ENCODE results near the gene FBXW10B.

GRCh38 chr17:15663691-15664090 is 44.2 kb upstream of the FBXW10B start:
- TF ChIP-seq CTCF (IDR thresholded peaks at IDR 0.05; ENCODE audit: poor library complexity, severe bottlenecking) = no peak
- no peak for TF ChIP-seq EZH2 (IDR thresholded peaks at IDR 0.05; ENCODE audit: borderline replicate concordance, insufficient read depth, low read length, poor library complexity, severe bottlenecking)
- no peak for TF ChIP-seq TAF1 (IDR thresholded peaks at IDR 0.05; ENCODE audit: low read depth)
- no peak for TF ChIP-seq RAD21 (conservative IDR thresholded peaks at IDR 0.05)
